GM19099 (cell line): ENCODE data around the gene RNF7.

Source experiments
- POLR2A ChIP-seq: IDR thresholded peaks from 3 replicates; pipeline ENCODE4 v1.6.1; 2011; ENCODE audit warnings: low read depth; ENCODE audit not compliant: insufficient read length; ENCODE audit errors: extremely low read depth

The RNF7 gene

GRCh38 chr3:141726483-141726882 lies 11.6 kb upstream of the RNF7 start:
- no peak for TF ChIP-seq POLR2A

- no peak for TF ChIP-seq POLR2A
Measured at GRCh38 chr3:141728355-141728892, 9.7 kb upstream of the RNF7 start.

- no peak for TF ChIP-seq POLR2A
Measured at GRCh38 chr3:141729240-141729639, 8.9 kb upstream of the RNF7 start.

- no peak for TF ChIP-seq POLR2A
Measured at GRCh38 chr3:141735176-141735575, 2.9 kb upstream of the RNF7 start.

GRCh38 chr3:141735770-141736465 lies 2.2 kb upstream of the RNF7 start:
- no peak for TF ChIP-seq POLR2A

DNA sequence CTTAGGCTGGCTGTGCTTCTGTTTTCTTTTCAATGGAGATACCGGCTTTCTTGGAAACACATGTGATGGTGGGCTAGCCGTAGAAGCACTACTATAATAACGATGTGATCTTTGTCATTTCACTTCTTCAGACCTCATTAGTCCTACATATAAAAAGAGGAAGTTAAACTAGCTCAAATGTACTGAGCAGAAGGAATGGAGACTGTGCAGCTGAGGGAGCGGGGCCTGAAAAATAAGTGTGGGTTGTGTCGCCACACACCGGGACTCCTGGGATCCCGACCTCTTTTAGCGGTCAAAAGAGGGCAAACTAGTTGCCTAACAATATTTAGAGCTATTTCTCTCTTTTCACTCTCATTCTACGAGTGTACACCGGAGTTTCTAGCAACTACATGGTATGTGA lies 1.0 kb upstream of the RNF7 start:
- no peak for TF ChIP-seq POLR2A

DNA sequence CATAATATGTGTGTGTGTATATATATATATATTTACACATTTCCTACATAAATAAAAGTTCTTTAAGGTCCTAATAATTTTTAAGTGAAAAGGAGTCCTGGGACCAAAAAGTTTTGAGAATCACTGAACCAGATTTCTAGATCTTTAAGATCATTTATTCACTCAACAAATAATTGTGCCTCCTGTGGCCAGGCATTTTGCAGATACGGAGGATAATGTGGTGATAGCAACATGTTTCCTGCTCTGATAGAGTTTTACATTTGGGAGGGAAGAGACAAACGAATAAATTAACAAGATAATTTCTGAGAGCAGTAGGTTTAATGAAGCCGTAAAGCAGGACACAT lies 448 bp upstream of the RNF7 start:
- no peak for TF ChIP-seq POLR2A

- no peak for TF ChIP-seq POLR2A
Measured at GRCh38 chr3:141738891-141739363, 829 bp downstream of the RNF7 start.

- TF ChIP-seq POLR2A = no peak
Measured at GRCh38 chr3:141739731-141740130, 1.6 kb downstream of the RNF7 start.

- TF ChIP-seq POLR2A = no peak
Measured at GRCh38 chr3:141740349-141740748, 2.3 kb downstream of the RNF7 start.

DNA sequence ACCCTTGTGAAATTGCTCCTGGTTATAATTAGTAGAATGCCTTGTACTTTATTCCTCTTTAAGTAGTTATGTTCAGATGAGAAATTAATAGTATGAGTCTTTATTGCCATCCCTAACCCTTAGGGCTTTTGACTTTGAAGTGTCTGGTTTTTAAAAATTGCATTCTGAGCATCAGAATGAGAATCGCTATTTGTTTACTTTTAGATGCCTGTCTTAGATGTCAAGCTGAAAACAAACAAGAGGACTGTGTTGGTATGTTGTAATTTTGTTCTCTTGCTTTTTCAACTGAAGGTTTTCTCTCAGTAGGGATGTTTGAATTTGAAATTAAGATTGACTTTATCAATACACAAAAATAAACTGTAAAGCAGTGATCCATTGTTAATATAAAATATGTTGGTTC lies 5.2 kb downstream of the RNF7 start:
- no peak for TF ChIP-seq POLR2A

DNA sequence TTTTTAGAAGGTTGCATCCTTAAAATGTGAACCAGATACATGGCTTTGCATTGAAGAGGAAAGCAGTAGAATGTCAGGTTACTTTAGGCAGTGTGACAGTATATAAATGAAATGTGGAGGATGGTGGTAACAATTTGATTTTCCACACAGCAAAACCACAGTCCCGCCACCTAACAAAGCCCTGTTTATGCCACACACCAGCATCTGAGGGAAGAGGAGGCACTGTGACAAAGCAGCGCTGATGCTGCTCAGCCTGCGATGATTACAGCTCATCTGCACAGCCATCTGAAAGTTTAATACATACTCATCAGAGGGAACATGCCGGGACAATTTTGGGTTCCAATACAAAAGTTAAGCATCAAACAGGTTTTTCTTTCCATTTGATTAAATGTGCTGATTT lies 8.9 kb downstream of the RNF7 start:
- TF ChIP-seq POLR2A = no peak

GRCh38 chr3:141753399-141753798 lies 15.3 kb downstream of the RNF7 start:
- TF ChIP-seq POLR2A = no peak

DNA sequence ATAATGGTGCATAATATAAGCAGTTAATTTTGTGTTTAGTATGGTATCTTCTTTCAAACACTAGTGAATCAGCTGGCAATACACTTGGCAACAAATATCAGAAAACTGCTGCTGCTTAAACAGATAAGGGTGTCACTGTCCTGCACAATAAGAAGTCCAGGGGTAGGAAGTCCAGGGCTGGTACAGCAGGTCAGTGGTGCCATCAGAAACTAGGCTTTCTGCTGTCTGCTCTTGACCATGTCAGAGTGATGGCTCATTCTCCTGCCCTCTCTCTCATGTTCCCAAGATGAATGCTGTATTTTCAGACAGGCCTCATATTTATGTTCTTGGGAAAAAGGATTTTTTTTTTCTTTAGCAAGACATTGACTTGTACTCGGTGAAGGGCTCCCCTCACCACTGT lies 15.9 kb downstream of the RNF7 start:
- no peak for TF ChIP-seq POLR2A

DNA sequence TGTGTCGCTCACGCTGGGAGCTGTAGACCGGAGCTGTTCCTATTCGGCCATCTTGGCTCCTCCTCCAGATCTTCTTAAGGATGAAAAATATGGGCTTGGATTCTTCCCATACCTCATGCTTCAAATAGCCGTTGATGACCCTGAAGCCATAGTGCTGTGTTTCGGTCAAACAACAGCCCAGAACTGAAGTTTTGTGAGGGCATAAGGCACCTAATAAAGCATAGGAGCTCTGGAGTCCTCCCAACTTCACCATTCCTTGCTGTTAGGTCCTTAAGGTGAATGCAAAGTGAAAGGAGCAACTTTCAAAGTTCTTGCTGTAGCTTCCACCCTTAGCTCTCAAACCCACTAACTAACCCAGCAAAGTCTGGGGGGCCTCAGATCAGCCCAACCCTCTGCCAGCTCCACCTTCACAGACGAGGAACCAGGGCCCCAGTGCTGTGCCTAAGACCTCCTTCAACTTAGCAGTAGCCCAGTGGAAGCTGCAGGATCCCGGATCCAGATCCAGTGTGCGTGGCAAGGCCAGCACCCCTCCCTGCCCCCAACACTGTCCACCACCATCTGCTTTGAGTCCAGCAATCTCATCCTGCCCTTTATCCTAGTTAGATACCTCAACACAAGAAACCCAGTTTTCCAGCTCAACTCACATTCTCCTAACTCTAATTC lies 25.1 kb downstream of the RNF7 start, which contains the start of gene GRK7:
Gene GRK7 (plus strand): TSS at position 321 of the 663 bp plus-strand sequence. CDS start 14,877 bp downstream, outside the sequence.
- no peak for TF ChIP-seq POLR2A

GRCh38 chr3:141764045-141764444 lies 25.9 kb downstream of the RNF7 start:
- no peak for TF ChIP-seq POLR2A
